DMS 273 (cell line): ENCODE measurements around the gene ENO4.

Experiments
- DNase-seq: peaks from one replicate; lab custom pipeline; 2025; ENCODE audit not compliant: unreplicated experiment; lab: John Stamatoyannopoulos, UW

ENO4 gene

GRCh38 chr10:116828116-116828515 lies 21.2 kb upstream of the ENO4 start:
- no peak for DNase-seq

GRCh38 chr10:116829711-116830110 lies 19.6 kb upstream of the ENO4 start:
- DNase-seq = no peak

GRCh38 chr10:116831086-116831485 lies 18.2 kb upstream of the ENO4 start:
- DNase-seq = no peak

DNA sequence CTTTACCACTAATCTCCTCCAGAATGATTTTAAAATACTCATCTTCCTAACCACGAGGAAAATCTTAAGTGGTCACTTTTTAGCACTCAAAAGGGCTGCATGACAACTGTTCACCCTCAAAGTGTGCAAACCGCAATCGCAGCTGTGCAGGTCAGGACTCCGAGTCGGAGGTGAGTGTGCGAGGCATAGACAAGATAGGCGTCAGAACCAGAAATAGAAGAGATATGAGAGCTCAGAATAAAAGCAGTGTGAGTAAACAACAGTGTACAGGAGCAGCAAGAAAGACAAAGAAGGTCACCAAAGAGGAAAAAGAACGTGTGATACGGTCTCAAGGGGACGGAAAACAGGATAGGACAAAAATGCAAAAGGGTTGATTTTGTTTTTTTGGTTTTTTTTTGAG lies 17.5 kb upstream of the ENO4 start:
- DNase-seq = no peak

- no peak for DNase-seq
Measured at GRCh38 chr10:116833986-116834985, 15.0 kb upstream of the ENO4 start.

DNA sequence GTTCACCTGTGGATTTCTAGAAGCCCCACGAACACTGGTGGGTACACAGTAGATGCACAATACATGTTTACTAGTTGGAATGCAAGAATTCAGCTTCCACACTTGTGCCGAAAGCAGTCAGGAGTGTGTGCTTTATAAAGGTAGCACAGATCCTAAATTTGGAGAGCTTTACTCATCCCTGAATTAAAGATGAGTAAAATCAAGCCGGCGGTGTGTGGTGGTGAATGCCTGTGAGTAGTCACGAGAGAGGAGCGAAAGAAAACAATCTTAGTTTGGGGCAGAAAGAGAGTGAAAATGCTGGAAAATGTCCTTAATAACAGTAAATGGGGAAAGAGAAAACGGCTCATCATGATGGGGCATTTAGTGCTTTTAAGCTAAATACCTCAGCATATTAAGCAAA lies 13.6 kb upstream of the ENO4 start:
- no peak for DNase-seq

GRCh38 chr10:116836083-116836482 lies 13.2 kb upstream of the ENO4 start:
- DNase-seq = no peak

GRCh38 chr10:116836902-116837523 lies 12.3 kb upstream of the ENO4 start:
- DNase-seq = peak; percentile 4

DNA sequence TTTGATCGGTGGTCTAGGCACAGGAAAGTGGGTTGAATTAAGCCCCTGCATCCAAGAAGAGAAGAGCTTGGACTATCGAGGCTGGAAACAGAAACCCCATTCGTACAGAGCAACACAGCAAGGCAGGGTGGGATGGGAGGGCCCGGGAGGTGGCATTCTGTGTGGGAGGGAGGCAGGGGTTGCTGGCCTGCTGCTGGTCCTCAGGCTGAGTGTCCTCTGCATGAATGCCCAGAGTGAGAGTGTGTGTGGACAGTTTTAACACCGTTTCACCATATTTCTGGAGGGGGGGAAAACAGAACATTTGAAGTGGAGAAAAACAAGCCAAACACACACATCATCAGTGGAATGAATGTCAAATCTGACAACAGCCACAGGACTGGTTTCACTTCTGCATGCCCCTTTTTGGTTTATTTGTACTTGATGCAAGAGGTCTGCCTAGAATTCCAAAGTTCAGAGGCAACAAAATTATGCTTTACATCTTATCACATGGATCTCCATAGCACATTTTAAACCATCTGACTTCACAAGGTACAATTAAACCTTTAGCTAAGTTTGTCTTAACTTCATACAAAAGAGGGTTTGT lies 11.1 kb upstream of the ENO4 start:
- DNase-seq = no peak

- DNase-seq = no peak
Measured at GRCh38 chr10:116840389-116841075, 8.8 kb upstream of the ENO4 start.

DNA sequence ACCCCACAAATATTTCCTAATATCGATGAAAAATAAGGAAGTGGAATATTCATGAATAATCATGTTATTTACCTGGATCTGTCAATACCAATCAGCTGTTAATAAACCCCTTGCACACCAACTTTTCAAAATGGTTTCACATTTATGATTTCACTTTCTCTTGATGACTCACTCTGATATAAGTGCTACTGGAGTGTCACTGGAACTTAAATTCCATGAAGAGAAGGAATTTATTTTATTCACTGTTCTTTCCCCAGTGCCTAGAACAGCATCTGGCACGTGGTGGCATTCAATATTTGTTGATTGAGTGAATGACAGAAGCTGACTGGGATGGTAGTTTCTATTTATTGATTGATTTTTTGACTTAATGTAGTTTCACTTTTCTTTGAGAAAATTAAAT lies 3.5 kb upstream of the ENO4 start:
- DNase-seq = no peak

DNA sequence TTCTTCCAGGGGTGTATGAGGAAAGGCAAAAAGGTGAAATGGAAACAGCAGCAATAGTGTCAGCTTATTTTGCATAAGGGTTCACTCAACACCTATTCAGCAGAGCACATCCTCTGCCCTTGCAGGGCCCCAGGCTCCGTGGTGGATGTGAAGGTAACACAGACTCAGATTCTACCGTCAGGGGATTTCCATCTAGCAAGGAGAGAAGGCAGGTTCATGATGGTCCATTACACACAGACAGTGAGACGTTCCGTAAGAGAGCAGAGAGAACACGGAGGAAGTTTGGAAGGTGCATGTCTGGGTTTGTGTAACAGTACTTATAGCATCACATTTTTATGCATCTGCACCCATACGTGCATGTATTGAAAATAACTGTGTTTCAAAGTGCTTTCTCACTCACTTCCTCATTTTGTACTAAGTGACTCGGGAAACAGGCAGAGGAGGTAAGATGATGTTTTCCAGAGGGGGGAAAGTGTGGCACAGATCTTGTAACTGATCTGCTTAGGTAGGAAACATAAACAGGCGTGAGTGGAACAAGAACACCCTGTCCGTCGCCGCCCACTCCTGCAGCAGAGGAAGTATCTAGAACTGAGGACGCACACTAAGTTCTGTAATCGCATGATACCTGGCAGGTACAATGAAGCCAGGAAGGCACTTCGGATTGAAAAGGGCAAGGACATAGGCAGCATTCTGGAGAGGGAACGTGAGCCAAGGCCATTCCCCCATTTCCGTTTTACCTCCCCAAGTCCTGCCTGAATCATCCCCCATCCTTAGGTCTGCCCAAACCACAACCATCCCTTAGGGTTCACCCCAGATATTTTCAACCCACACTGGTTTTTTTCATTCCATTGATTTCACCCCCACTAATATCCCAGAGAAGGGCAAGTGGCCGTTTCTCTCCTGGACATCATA lies 1.0 kb upstream of the ENO4 start:
- no peak for DNase-seq

DNA sequence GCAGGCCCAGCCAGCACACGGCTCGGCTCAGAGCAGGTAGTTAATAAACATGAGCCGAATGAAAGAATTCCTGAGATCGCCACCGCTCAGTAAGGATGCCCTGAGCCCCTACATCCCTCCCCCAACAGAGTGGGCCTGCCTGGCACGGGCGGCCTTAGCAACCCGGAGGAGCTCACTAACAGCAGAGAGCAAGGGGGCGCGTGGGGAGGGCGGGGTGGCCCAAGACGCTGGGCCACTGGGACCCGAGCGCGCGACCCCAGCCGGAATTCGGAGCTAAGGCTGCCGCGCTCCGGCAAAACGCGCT lies 403 bp upstream of the ENO4 start:
- DNase-seq = peak; percentile 54

GRCh38 chr10:116850058-116850611 lies 836 bp downstream of the ENO4 start:
- no peak for DNase-seq

DNA sequence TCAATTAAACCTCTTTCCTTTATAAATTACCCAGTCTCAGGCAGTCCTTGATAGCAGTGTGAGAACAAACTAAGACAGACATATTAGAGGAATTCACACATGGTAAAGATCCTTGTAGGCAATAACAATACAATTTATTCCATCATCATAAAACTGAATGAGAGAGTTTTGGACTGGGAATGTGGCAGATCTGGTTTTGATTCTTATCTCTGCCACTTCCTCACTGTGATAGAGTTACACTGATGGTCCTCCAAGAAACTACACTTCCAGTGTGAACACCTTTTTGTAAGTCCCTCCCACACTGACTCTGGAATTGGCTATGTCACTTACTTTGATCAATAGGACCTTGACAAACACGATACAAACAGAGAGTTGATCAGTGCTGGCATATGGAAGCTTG lies 2.9 kb downstream of the ENO4 start:
- no peak for DNase-seq

DNA sequence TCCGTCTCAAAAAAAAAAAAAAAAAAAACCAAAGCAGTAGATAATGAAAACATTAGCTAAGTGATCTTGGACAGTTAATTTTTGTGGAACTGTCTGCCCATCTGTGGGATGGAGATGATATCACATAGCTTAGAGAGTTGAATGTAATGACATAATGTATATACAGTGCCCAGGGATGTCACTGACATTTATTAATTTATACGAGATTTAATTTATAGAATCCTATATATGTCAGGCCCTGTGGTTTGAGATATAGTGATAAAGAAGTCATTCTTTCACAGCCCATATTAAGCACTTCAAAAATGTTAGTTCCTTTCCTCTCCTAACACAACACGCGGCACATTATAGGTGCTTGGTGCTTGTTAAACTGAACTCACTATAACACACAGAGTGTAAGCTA lies 4.0 kb downstream of the ENO4 start:
- no peak for DNase-seq

- DNase-seq = no peak
Measured at GRCh38 chr10:116853701-116854100, 4.4 kb downstream of the ENO4 start.

GRCh38 chr10:116857156-116857555 lies 7.9 kb downstream of the ENO4 start:
- no peak for DNase-seq

DNA sequence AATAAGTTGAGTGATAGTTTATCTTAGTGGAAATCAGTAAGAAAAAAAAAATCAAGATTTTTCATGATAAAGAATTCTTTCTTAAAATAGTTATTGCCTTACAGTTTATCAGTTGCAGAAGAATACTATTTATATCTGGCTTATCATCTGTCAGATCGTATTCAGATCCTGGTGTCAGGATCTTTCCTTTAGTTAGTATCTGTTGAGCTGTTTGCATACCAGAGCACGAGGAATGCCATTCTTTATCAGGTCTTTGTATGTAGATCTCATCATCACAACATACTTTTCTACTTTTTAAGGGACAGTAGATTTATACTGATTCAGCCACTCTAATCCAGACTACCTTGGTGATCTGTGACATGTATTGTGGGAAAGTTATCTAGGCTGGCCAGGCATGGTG lies 12.5 kb downstream of the ENO4 start:
- no peak for DNase-seq

DNA sequence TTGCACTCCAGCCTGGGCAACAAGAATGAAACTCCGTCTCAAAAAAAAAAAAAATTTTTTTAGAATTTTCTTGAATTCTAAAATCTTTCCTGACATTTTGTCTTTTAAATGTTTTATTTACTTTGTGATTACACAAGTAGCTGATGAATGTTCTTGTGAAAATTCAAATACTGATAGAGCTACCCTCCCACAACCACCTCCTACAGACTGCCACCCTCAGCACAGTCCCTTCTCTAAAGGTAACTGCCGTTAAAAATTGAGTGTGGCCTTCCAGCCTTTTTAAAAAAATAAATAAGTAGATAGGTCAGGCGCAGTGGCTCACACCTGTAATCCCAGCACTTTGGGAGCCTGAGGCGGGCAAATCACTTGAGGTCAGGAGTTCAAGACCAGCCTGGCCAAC lies 15.1 kb downstream of the ENO4 start:
- DNase-seq = no peak
